Left renal pelvis (tissue), 4 donors: ENCODE results near the gene C16orf89. TPM values are rescaled to one million over a fixed set of nuclear protein-coding genes. Genes with fewer than 3 reads are reported as not detected.
"Not testable (repeated sequence)": the region's sequence is repeated elsewhere in the genome, so short reads cannot be mapped to it uniquely, and the experiment has no call there.

Experiments used
- DNase-seq, 4 donors: peaks; one replicate each; pipeline ENCODE4 v3.0.0-alpha.2; 2013; ENCODE audit warnings: low read depth in 4 of 4, low spot score in 3 of 4
- polyA plus RNA-seq, 4 donors: library from polyadenylated mRNA; unstranded; fragments of 120-200 nt; gene quantifications; one replicate each; pipeline ENCODE4 v1.2.1, GENCODE V29; 2013; ENCODE audit not compliant: insufficient read length in 4 of 4

The C16orf89 gene
- polyA plus RNA-seq: 1 to 10 TPM; 3.7 to 7.8 (median 5.9) TPM

- no peak for DNase-seq
Measured at GRCh38 chr16:5065813-5066212, at the start of gene C16orf89. C16orf89 (minus strand) TSS chr16:5065956; CDS start chr16:5065908, 48 bp downstream.

GRCh38 chr16:5110933-5111332, 45.2 kb upstream of the C16orf89 start:
- DNase-seq: not testable (repeated sequence)

- DNase-seq: no peak
Measured at GRCh38 chr16:5108505-5109158, 42.9 kb upstream of the C16orf89 start.

GRCh38 chr16:5105039-5105438, 39.3 kb upstream of the C16orf89 start:
- not testable (repeated sequence) for DNase-seq

GRCh38 chr16:5103296-5104032, 37.7 kb upstream of the C16orf89 start:
- DNase-seq: not testable (repeated sequence)

GRCh38 chr16:5099174-5099573, 33.4 kb upstream of the C16orf89 start:
- not testable (repeated sequence) for DNase-seq

- peak; percentile 41 to 55 (median 46) for DNase-seq
Measured at GRCh38 chr16:5098221-5099159, 32.7 kb upstream of the C16orf89 start.

GRCh38 chr16:5097470-5098220, 31.9 kb upstream of the C16orf89 start, which contains the start of gene EEF2KMT:
EEF2KMT (minus strand) TSS chr16:5097795; CDS start chr16:5097739, 56 bp downstream.
- peak; percentile 91 to 96 (median 94) for DNase-seq

- DNase-seq: not testable (repeated sequence)
Measured at GRCh38 chr16:5097061-5097469, 31.3 kb upstream of the C16orf89 start.

GRCh38 chr16:5096437-5097060, 30.8 kb upstream of the C16orf89 start:
- not testable (repeated sequence) for DNase-seq

- DNase-seq: not testable (repeated sequence)
Measured at GRCh38 chr16:5095145-5095830, 29.5 kb upstream of the C16orf89 start.

- not testable (repeated sequence) for DNase-seq
Measured at GRCh38 chr16:5093746-5094145, 28.0 kb upstream of the C16orf89 start.

- not testable (repeated sequence) for DNase-seq
Measured at GRCh38 chr16:5093081-5093480, 27.3 kb upstream of the C16orf89 start.

GRCh38 chr16:5090592-5090991, 24.8 kb upstream of the C16orf89 start:
- not testable (repeated sequence) for DNase-seq

GRCh38 chr16:5089911-5090555, 24.3 kb upstream of the C16orf89 start:
- DNase-seq: not testable (repeated sequence)

- not testable (repeated sequence) for DNase-seq
Measured at GRCh38 chr16:5088936-5089335, 23.2 kb upstream of the C16orf89 start.

- not testable (repeated sequence) for DNase-seq
Measured at GRCh38 chr16:5088086-5088790, 22.5 kb upstream of the C16orf89 start.

- DNase-seq: not testable (repeated sequence)
Measured at GRCh38 chr16:5085716-5086115, 20.0 kb upstream of the C16orf89 start.
